ENCODE data around the gene SLC38A2.

SLC38A2 gene

DNA sequence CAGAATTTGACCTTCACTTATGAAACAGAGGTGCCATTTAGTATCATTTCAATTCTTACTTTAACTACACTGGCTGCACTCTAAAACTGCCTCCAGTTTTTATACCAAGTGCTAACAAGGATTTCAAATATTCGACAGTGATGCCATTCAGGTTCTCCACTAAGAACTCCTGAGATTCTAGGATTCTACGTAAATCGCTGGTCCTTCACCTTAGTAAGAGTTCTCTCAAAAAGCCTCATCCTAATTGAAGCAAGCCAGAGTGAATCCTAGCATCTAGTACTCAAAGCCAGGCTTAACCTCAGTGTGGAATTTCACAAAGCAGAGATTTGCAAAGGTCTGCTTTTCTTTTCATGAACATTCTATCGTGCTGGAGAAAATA, 3.5 kb downstream of the SLC38A2 start:
- CTCF ChIA-PET: no interaction called here
- TF ChIP-seq CTBP1 (IDR thresholded peaks at IDR 0.05; ENCODE audit: borderline replicate concordance): no peak
- no peak for TF ChIP-seq L3MBTL2 (conservative IDR thresholded peaks at IDR 0.05)
- no peak for TF ChIP-seq FOXM1 (IDR thresholded peaks at IDR 0.05; ENCODE audit: borderline replicate concordance)
- TF ChIP-seq ELF4 (IDR thresholded peaks at IDR 0.05): no peak
- no peak for TF ChIP-seq HDGF (IDR thresholded peaks at IDR 0.05; ENCODE audit: borderline replicate concordance)
- TF ChIP-seq, protein P1, sequence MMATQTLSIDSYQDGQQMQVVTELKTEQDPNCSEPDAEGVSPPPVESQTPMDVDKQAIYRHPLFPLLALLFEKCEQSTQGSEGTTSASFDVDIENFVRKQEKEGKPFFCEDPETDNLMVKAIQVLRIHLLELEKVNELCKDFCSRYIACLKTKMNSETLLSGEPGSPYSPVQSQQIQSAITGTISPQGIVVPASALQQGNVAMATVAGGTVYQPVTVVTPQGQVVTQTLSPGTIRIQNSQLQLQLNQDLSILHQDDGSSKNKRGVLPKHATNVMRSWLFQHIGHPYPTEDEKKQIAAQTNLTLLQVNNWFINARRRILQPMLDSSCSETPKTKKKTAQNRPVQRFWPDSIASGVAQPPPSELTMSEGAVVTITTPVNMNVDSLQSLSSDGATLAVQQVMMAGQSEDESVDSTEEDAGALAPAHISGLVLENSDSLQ (IDR thresholded peaks at IDR 0.05): no peak
- TF ChIP-seq ZNF384 (IDR thresholded peaks at IDR 0.05): no peak
- no peak for TF ChIP-seq FOXK2 (IDR thresholded peaks at IDR 0.05)
- TF ChIP-seq SUZ12 (IDR thresholded peaks at IDR 0.05): no peak
- no peak for TF ChIP-seq ARNT (IDR thresholded peaks at IDR 0.05)
- TF ChIP-seq TARDBP (IDR thresholded peaks at IDR 0.05): no peak
- no peak for TF ChIP-seq FOXA1 (IDR thresholded peaks at IDR 0.05)
- TF ChIP-seq SP1 (IDR thresholded peaks at IDR 0.05): no peak
- no peak for TF ChIP-seq LEF1 (IDR thresholded peaks at IDR 0.05; ENCODE audit: borderline replicate concordance)
- TF ChIP-seq BHLHE40 (IDR thresholded peaks at IDR 0.05; ENCODE audit: borderline replicate concordance): no peak
- no peak for TF ChIP-seq NFRKB (IDR thresholded peaks at IDR 0.05)
- POLR2A ChIA-PET: interaction anchor here (1.3 to 1.6 kb wide), 2 partner anchors 12 to 14 kb away, joined by 3 read pairs; no protein-coding TSS in a partner anchor
- DNase-seq (ENCODE audit: extremely low spot score): no peak

DNA sequence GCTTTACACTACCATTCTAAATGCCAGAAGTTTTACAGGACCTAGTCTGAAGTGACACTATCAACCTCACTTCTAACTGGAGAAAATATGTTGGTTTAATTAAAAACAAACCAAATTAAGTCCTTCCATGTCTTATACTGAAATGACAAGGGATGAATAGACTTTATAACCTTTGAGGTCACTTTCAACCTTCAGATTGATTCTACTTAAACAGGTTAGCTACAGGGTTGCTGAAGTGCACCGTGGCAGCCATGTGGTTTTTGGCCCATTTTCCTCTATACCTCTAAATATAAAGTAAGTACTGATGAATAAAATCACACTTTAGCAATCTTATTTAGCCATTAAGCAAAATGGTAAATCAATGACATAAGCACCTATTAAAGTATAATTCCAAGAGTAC, 3.9 kb downstream of the SLC38A2 start:
- CTCF ChIA-PET: no interaction called here
- POLR2A ChIA-PET: interaction anchor here (1.3 kb wide), 1 partner anchor 11 kb away, joined by 3 read pairs; no protein-coding TSS in a partner anchor
- TF ChIP-seq FOXA1 (IDR thresholded peaks at IDR 0.05) (no peak), HDGF (IDR thresholded peaks at IDR 0.05; ENCODE audit: borderline replicate concordance) (no peak), NFRKB (IDR thresholded peaks at IDR 0.05) (no peak), FOXM1 (IDR thresholded peaks at IDR 0.05; ENCODE audit: borderline replicate concordance) (no peak), ELF4 (IDR thresholded peaks at IDR 0.05) (no peak), TARDBP (IDR thresholded peaks at IDR 0.05) (no peak)
- TF ChIP-seq, protein P1 (IDR thresholded peaks at IDR 0.05): no peak
- DNase-seq (ENCODE audit: extremely low spot score): no peak

- no peak for DNase-seq (ENCODE audit: extremely low spot score)
- ChIA-PET POLR2A (no interaction called here), CTCF (interaction anchor here (1.2 kb wide), 1 partner anchor 307 kb away, joined by 4 read pairs; no protein-coding TSS in a partner anchor)
- TF ChIP-seq FOXM1 (IDR thresholded peaks at IDR 0.05; ENCODE audit: borderline replicate concordance): no peak
- TF ChIP-seq ZNF384 (IDR thresholded peaks at IDR 0.05): no peak
- no peak for TF ChIP-seq FOXK2 (IDR thresholded peaks at IDR 0.05)
- TF ChIP-seq ARNT (IDR thresholded peaks at IDR 0.05): no peak
- TF ChIP-seq HDGF (IDR thresholded peaks at IDR 0.05; ENCODE audit: borderline replicate concordance): no peak
Measured at GRCh38 chr12:46368138-46368537, 4.4 kb downstream of the SLC38A2 start.

- TF ChIP-seq SP1 (IDR thresholded peaks at IDR 0.05) (no peak), FOXA1 (IDR thresholded peaks at IDR 0.05) (no peak), BHLHE40 (IDR thresholded peaks at IDR 0.05; ENCODE audit: borderline replicate concordance) (no peak), SUZ12 (IDR thresholded peaks at IDR 0.05) (no peak), TARDBP (IDR thresholded peaks at IDR 0.05) (no peak), FOXM1 (IDR thresholded peaks at IDR 0.05; ENCODE audit: borderline replicate concordance) (no peak), FOXK2 (IDR thresholded peaks at IDR 0.05) (no peak), LEF1 (IDR thresholded peaks at IDR 0.05; ENCODE audit: borderline replicate concordance) (no peak), NFRKB (IDR thresholded peaks at IDR 0.05) (no peak), HDGF (IDR thresholded peaks at IDR 0.05; ENCODE audit: borderline replicate concordance) (no peak), ELF4 (IDR thresholded peaks at IDR 0.05) (no peak), L3MBTL2 (conservative IDR thresholded peaks at IDR 0.05) (no peak), CTBP1 (IDR thresholded peaks at IDR 0.05; ENCODE audit: borderline replicate concordance) (no peak), ZNF384 (IDR thresholded peaks at IDR 0.05) (no peak), ARNT (IDR thresholded peaks at IDR 0.05) (no peak)
- TF ChIP-seq, protein P1 (IDR thresholded peaks at IDR 0.05): no peak
- no peak for DNase-seq (ENCODE audit: extremely low spot score)
- ChIA-PET CTCF (interaction anchor here (1.2 kb wide), 1 partner anchor 308 kb away, joined by 4 read pairs; no protein-coding TSS in a partner anchor), POLR2A (no interaction called here)
Measured at GRCh38 chr12:46367351-46368029, 5.1 kb downstream of the SLC38A2 start.

GRCh38 chr12:46366771-46367170, 5.8 kb downstream of the SLC38A2 start:
- ChIA-PET CTCF (interaction anchor here (1.2 kb wide), 1 partner anchor 309 kb away, joined by 4 read pairs; no protein-coding TSS in a partner anchor), POLR2A (interaction anchor here (0.7 kb wide), 1 partner anchor 130 kb away, joined by 3 read pairs; no protein-coding TSS in a partner anchor)
- no peak for DNase-seq (ENCODE audit: extremely low spot score)

More at GRCh38 chr12:46366771-46367170, 5.8 kb downstream of the SLC38A2 start:
- TF ChIP-seq FOXM1 (IDR thresholded peaks at IDR 0.05; ENCODE audit: borderline replicate concordance) (no peak), HDGF (IDR thresholded peaks at IDR 0.05; ENCODE audit: borderline replicate concordance) (no peak), ZNF384 (IDR thresholded peaks at IDR 0.05) (no peak)
- TF ChIP-seq, protein P1 (IDR thresholded peaks at IDR 0.05): no peak
